Measurements from ENCODE around the gene TRAF7.

Gene TRAF7

GRCh38 chr16:2165861-2166260 is 10.3 kb downstream of the TRAF7 start:
- no peak for DNase-seq (ENCODE audit: low read depth)

DNA sequence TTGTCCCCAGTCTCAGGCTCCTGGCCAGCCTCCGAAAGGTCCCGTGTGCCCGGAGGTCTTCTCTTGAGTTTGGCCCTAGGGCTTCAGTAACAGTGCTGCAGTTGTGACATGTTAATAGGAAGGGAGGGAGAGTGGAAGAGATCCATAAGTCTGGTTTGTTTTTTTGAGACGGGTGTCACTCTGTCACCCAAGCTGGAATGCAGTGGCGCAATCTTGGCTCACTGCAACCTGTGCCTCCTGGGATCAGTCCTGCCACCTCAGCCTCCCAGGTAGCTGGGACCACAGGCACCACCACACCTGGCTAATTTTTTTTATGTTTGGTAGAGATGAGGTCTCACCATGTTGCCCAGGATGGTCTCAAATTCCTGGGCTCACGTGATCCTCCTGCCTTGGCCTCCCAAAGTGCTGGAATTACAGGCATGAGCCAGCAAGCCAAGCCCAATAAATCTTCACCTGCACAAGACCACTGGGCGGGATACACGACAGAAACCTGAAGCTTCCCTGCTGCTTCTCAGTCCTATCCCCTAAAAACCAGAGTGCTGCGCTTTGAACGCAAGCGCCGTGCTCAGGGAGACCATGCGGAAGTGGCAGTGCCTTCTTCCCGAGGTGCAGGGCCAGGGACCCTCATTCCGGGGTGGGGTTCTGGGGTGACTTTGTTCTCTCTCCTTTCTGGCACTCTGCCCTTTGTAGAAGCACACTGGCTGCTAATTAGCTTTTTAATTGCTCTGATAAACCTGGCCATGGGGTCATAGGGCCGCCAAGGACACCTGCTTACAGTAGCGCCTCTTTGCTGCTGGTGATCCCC is 10.9 kb downstream of the TRAF7 start:
- DNase-seq (ENCODE audit: low read depth), result no peak

GRCh38 chr16:2167068-2167638 is 11.6 kb downstream of the TRAF7 start:
- DNase-seq (ENCODE audit: low read depth), result no peak

DNA sequence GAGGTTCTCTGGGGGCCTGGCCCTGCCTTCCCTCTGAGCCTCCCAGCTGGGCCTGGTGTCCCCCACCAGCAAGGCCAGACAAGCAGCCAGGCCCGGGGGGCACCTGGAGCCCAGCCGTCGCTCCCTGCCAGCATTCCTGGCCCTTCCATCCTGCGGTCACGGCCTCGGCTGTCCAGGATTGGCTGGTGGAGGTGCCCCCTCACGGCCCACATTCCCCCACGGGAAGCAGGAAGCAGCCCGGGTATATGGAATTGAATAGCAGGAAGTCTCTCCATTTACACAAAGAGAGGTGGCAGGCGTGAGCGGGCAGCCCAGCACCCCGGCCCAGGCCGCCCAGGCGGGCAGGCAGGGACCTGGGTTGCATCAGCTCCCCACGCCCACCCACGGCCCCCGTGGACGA is 14.5 kb downstream of the TRAF7 start:
- no peak for DNase-seq (ENCODE audit: low read depth)

DNA sequence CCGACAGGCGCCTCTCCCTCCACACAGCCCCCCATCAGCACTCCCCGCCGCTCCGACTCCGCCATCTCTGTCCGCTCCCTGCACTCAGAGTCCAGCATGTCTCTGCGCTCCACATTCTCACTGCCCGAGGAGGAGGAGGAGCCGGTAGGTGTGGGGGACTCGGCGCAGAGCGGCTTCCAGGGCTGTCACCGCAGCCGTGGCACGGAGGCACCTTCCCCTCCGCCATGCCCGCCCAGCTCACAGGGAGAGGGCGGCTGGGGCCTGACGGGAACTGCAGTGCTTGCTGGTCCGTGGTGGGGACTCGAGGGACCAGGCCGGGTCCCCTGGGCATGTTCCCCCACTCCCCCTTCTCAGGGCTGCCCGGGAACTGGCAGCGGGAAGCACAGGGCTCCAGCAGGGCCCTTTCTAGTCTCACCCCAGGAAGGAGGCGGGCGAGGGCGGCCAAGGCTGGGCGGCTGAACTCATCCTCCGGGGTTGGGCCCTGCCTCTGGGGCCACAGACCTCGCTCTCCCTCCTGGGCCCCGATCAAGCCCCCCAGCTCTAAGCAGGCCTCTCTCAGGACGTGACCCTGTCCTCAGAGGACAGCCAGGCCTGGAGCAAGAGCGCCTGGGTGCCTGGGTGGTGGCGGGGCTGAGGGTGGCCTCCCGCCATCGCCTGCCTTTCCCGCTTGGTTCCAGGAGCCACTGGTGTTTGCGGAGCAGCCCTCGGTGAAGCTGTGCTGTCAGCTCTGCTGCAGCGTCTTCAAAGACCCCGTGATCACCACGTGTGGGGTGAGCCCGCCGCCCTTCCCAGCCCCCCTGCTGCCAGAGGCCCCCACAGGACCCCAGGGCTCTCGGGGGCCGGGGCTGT is 15.2 kb downstream of the TRAF7 start:
- no peak for DNase-seq (ENCODE audit: low read depth)

DNA sequence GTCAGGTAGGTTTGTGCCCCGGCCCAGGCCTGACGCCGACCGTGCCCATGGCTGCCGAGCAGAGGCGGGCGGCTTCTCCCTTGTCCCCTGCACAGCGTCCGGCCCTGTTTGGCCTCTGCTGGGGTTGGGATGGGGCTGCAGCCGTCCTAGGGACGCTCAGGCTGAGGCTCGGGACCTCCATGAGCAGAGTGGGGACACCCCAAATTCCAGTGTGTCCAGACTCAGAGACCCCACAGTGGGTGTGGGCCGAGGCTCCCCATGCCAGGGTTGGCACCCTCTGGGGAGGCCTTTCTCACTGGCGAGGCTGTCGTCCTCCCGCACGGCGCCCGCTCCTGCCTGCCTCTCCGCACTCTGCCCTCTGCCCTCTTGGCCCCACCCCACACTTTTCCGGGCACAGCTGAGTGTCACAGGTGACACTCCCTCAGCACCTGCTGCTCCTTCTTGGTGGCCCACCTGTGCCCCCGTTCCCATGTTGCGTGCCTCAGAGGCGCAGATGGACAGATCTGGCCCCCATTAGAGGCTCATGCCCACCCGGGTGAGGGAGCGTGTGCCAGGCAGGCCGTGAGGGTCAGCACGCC is 16.1 kb downstream of the TRAF7 start:
- no peak for DNase-seq (ENCODE audit: low read depth)

- DNase-seq (ENCODE audit: low read depth), result no peak
Measured at GRCh38 chr16:2172688-2173335, 17.2 kb downstream of the TRAF7 start.

DNA sequence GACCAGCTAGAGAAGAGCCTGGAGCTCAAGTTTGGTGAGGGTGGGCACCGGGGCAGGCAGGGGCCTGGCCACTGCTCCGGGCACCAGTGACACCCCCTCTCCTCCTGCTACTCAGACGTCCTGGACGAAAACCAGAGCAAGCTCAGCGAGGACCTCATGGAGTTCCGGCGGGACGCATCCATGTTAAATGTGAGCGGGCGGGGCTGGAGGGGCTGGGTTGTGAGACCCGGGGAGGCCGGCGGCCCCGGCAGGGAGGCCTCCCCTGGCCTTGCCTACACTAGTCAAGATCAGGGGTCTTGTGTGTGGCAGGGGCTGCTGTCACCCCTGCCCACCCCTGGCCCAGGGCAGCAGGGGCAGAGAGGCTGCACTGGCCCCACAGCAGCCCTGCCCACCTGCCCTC is 17.8 kb downstream of the TRAF7 start:
- no peak for DNase-seq (ENCODE audit: low read depth)

GRCh38 chr16:2173916-2174315 is 18.3 kb downstream of the TRAF7 start:
- no peak for DNase-seq (ENCODE audit: low read depth)

- no peak for DNase-seq (ENCODE audit: low read depth)
Measured at GRCh38 chr16:2174396-2175131, 19.0 kb downstream of the TRAF7 start.

DNA sequence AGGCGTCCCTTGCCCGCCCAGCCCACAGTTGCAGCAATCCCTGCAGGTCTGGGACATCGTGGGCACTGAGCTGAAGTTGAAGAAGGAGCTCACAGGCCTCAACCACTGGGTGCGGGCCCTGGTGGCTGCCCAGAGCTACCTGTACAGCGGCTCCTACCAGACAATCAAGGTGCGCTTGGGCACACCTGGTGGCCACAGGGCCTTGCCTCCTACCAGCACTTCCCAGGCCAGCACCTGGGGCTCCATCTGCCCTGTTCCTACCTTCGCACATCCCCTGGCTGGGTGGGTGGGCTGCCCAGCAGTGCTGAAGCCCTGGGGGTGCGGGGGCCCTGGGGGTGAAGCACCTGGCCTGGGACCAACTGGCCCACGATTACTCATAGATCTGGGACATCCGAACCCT is 19.9 kb downstream of the TRAF7 start:
- no peak for DNase-seq (ENCODE audit: low read depth)

- no peak for DNase-seq (ENCODE audit: low read depth)
Measured at GRCh38 chr16:2176047-2176446, 20.5 kb downstream of the TRAF7 start.

DNA sequence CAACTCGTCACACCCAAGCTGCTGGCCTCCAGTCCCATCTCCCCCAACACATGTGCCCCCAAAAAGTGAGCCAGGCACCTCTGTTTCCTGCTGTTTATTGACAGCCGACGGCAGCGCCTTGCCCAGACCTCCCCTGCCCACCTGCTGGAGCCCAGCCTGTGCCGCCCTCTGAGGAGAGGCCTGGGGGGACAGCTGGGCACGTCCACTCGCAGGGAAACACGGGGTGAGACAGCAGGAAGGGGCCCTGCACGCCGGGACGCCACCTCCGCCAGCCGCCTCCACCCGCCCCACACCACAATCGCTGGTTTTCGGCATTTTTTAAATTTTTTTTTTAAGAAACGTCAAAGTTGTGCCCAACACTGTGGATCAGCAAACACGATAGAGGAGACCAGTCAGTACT is 21.5 kb downstream of the TRAF7 start:
- no peak for DNase-seq (ENCODE audit: low read depth)

DNA sequence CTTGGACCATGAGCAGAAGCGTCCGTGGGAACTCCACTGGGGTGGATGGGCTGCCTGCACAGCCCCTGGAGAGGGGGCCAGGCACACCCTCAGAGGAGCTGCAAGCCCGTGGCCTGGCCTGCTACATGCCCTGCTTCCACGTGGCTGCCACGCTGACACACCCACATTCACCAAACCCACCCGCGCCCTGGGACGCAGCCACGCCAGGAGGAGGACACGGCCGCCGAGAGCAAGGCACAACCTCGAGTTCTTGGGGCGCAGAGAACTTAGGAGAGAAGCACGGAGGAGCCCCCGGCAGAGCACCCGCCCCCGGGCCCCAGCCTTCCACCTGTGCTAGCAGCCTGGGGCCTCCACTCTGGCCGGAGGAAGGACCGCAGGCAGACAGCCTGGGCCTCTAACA is 22.0 kb downstream of the TRAF7 start:
- no peak for DNase-seq (ENCODE audit: low read depth)

GRCh38 chr16:2178321-2179106 is 22.9 kb downstream of the TRAF7 start:
- DNase-seq (ENCODE audit: low read depth), result no peak

- no peak for DNase-seq (ENCODE audit: low read depth)
Measured at GRCh38 chr16:2179107-2179501, 23.5 kb downstream of the TRAF7 start.

GRCh38 chr16:2179576-2179975 is 24.0 kb downstream of the TRAF7 start:
- DNase-seq (ENCODE audit: low read depth), result no peak

- no peak for DNase-seq (ENCODE audit: low read depth)
Measured at GRCh38 chr16:2180461-2180860, 24.9 kb downstream of the TRAF7 start.

DNA sequence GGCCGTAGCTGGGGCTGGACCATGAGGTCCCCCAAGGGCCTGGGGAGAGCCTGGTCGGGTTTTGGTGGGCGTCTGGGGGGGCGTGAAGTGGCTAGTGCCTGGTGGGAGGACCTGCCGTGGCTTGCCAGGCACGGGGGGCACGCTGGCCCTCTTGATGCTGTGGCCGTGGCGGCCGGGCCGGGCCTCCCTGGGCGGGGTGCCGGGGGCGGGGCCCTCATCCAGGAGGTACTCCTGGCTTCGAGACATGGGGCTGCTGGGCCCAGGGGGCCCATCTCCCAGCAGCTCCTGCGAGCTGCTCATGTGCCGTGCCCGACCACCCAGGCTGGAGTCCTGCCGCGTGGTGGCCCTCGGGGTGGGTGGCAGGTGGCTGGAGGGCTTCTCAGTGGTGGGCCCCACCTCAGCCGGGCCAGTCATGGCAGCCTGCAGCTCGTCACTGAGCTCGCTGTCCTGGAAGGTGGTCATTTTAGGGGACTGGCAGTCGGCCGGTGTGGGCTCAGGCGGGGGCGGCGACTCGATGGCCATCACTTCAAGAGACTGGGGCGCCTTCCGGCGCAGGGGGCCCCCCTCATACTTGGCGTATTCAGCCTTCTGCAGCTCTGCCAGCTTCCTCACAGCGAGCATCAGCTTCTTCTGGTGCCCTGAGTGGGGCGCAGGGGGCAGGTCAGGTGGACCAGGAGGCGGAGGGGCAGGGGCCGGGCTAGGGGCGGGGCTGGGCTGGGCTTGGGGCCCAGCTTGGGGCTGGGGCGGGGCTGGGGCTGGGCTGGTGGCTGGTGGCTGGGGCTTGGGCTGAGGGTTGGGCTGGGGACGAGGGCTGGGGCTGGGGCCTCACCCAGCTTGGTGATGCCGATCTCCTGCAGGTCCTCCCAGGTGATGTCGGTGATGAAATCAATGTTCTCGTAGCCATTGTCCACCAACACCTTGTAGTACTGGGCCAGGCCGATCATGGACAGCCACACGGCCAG is 25.7 kb downstream of the TRAF7 start:
- no peak for DNase-seq (ENCODE audit: low read depth)

All from stimulated activated CD8-positive, alpha-beta memory T cell treated with anti-CD3 and anti-CD28 coated beads, Interleukin-4, amount 100 ng/mL, for 24 hours (primary cell).